Measurements from ENCODE around the gene SOX14.

The SOX14 gene

DNA sequence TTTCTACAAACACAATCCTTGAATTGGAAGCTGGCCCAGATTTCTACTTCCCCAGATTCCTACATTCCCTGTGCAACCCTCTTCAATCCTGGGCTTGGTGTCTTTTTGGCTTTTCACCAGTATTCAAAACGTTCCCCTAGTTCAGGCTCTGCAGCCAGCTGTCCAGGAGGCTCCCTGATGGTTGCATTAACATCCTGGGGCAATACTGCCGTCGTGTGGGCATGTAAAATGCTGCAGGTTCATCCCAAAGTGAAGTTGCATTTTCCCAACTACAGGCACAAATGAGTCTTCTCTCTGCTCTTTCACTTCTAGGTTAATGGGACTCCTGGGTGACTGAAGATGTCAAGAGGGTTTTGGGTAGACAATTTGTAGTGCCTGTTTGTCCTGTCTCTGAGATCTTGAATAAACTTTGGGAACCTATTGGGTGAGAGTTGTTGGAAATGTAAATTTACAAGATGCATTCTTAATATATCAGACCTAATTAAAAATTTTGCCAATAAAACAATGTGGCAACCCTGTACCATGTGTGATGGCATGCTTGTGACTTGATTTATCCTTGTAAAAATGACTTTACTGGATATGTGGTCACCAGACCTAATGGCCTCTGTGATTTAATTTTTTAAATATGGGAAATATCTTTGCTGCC, 28.6 kb downstream of the SOX14 start:
- Histone ChIP-seq H3K9me3 (ENCODE audit: control insufficient read depth in 2 of 2, low read length in 2 of 2) (no peaks in the 10 kb centered on the region), H3K4me1 (ENCODE audit: control insufficient read depth, insufficient read depth, low read length) (no peaks in the 10 kb centered on the region), H3K27ac (ENCODE audit: low read length) (no peak overlapping the region), H3K36me3 (ENCODE audit: control insufficient read depth in 2 of 2, insufficient read depth in 2 of 2, low read length in 2 of 2) (no peaks in the 10 kb centered on the region), H3K4me3 (ENCODE audit: low read length in 2 of 2) (no peak overlapping the region), H3K27me3 (ENCODE audit: control insufficient read depth in 1 of 2, insufficient read depth in 2 of 2, low read length in 2 of 2) (peaks cover 0 to 3% of the 10 kb centered on the region in 2 donors), H3K9ac (ENCODE audit: low read length in 2 of 2) (no peak overlapping the region)

DNA sequence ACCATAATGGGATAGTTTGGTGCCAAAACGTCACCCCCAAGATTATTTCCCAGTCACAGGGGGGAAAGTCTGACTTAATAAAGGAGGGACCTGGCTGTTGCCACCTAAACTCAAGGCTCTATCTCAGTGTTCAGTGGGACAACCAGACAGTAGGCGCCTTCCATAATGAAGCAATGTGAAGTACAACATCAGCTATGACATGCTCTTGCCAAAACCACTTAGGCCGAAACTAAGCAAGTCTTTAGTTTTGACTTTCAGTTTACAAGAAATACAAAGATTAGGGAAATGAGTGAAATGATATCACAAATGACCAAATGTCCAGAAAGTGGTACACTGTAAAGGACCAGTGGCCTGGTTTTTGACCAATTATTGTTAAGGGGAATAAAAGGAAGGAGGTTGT, 32.9 kb downstream of the SOX14 start:
- Histone ChIP-seq H3K27me3 (ENCODE audit: control insufficient read depth in 1 of 2, insufficient read depth in 2 of 2, low read length in 2 of 2) (peaks cover 0 to 3% of the 10 kb centered on the region in 2 donors), H3K36me3 (ENCODE audit: control insufficient read depth in 2 of 2, insufficient read depth in 2 of 2, low read length in 2 of 2) (no peaks in the 10 kb centered on the region), H3K9me3 (ENCODE audit: control insufficient read depth in 2 of 2, low read length in 2 of 2) (no peaks in the 10 kb centered on the region), H3K4me3 (ENCODE audit: low read length in 2 of 2) (no peak overlapping the region), H3K9ac (ENCODE audit: low read length in 2 of 2) (no peak overlapping the region), H3K4me1 (ENCODE audit: control insufficient read depth, insufficient read depth, low read length) (no peaks in the 10 kb centered on the region), H3K27ac (ENCODE audit: low read length) (no peak overlapping the region)

DNA sequence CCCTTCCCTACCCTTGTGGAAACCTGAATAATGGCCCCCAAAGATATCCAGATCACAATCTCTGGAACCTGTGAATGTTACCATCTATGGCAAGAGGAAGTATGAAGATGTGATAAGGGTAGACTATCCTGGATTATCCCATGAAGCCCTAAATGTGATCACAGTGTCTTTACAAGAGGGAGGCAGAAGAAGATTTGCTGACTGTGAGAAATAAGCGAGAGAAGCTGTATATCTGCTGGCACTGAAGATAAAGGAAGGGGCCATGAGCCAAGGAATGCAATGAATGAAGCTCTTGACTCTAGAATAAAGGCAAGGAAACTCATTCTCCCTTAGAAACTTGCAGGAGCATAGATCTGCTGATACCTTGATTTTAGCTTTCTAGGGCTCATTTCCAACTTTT, 39.1 kb downstream of the SOX14 start:
- no peaks in the 10 kb centered on the region for H3K36me3 ChIP-seq (ENCODE audit: control insufficient read depth in 2 of 2, insufficient read depth in 2 of 2, low read length in 2 of 2)
- no peak overlapping the region for H3K27ac ChIP-seq (ENCODE audit: low read length)
- no peak overlapping the region for H3K4me3 ChIP-seq (ENCODE audit: low read length in 2 of 2)
- peaks cover 5% of the 10 kb centered on the region in 2 donors for H3K9me3 ChIP-seq (ENCODE audit: control insufficient read depth in 2 of 2, low read length in 2 of 2)
- H3K27me3 ChIP-seq (ENCODE audit: control insufficient read depth in 1 of 2, insufficient read depth in 2 of 2, low read length in 2 of 2) = no peaks in the 10 kb centered on the region
- no peak overlapping the region for H3K9ac ChIP-seq (ENCODE audit: low read length in 2 of 2)
- H3K4me1 ChIP-seq (ENCODE audit: control insufficient read depth, insufficient read depth, low read length) = no peaks in the 10 kb centered on the region

DNA sequence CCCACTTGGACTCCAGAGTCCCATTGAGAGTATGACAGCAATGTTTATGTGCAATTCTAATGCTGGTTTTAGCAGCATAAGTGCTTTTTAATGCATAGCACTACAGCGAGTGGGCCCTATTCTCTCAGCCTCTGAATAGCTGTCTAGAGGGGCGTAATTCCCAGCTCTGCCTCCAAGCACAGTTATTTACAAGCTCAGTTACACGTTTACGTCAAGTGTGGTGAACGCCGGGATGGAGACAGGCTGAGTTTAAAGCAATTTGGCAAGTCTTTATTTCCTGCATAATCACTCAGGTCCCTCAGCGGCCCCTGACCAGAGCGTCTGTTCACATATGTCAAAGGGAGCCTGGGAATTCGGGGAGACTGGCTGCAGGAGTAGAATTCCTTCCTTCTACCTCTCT, 43.9 kb downstream of the SOX14 start:
- no peak overlapping the region for H3K4me3 ChIP-seq (ENCODE audit: low read length in 2 of 2)
- H3K27ac ChIP-seq (ENCODE audit: low read length) = no peak overlapping the region
- no peaks in the 10 kb centered on the region for H3K36me3 ChIP-seq (ENCODE audit: control insufficient read depth in 2 of 2, insufficient read depth in 2 of 2, low read length in 2 of 2)
- no peak overlapping the region for H3K9ac ChIP-seq (ENCODE audit: low read length in 2 of 2)
- H3K4me1 ChIP-seq (ENCODE audit: control insufficient read depth, insufficient read depth, low read length) = no peaks in the 10 kb centered on the region
- peaks cover 0 to 4% of the 10 kb centered on the region in 2 donors for H3K27me3 ChIP-seq (ENCODE audit: control insufficient read depth in 1 of 2, insufficient read depth in 2 of 2, low read length in 2 of 2)
- peaks cover 5 to 6% of the 10 kb centered on the region in 2 donors for H3K9me3 ChIP-seq (ENCODE audit: control insufficient read depth in 2 of 2, low read length in 2 of 2)

DNA sequence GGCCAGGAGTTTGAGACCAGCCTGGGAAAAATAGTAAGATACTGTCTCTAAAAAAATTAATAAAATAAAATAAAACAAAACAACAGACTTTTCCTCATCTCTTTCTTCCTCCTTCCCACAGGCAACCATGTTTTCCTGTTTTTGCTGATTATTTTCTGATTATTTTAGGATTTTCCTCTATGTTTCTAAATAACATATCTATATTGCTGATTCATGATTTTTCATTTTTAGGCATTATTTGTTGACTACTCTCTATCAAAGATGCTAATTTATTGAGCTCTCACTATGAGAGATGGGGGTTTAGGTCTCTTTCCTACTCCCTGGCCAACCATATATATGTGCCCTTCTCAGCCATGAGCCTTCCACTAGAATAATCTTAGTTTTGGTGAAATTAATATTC, 45.4 kb downstream of the SOX14 start:
- Histone ChIP-seq H3K27ac (ENCODE audit: low read length) (no peak overlapping the region), H3K4me1 (ENCODE audit: control insufficient read depth, insufficient read depth, low read length) (no peaks in the 10 kb centered on the region), H3K27me3 (ENCODE audit: control insufficient read depth in 1 of 2, insufficient read depth in 2 of 2, low read length in 2 of 2) (peaks cover 0 to 6% of the 10 kb centered on the region in 2 donors), H3K9ac (ENCODE audit: low read length in 2 of 2) (no peak overlapping the region), H3K36me3 (ENCODE audit: control insufficient read depth in 2 of 2, insufficient read depth in 2 of 2, low read length in 2 of 2) (no peaks in the 10 kb centered on the region), H3K9me3 (ENCODE audit: control insufficient read depth in 2 of 2, low read length in 2 of 2) (peaks cover 4% of the 10 kb centered on the region in 2 donors), H3K4me3 (ENCODE audit: low read length in 2 of 2) (no peak overlapping the region)

DNA sequence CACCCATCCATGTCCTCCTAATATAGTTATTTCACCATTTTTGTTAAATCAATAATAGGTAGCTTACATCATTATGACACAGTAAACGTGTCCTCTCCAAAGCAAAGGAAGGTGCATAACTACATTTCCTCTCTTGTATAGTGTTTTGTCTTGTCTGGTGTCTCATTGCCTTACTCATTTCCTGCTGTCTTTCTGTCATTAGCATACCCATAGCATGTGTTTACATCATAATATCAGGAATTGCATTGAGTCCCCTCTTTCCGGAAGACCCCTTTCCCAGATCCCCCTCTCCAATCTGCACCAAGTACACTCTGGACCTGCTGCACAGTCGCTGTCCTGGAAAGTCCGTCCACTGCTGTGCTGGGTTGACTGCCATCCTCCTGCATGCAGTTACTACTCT, 47.9 kb downstream of the SOX14 start:
- Histone ChIP-seq H3K36me3 (ENCODE audit: control insufficient read depth in 2 of 2, insufficient read depth in 2 of 2, low read length in 2 of 2) (no peaks in the 10 kb centered on the region), H3K4me1 (ENCODE audit: control insufficient read depth, insufficient read depth, low read length) (no peaks in the 10 kb centered on the region), H3K4me3 (ENCODE audit: low read length in 2 of 2) (no peak overlapping the region), H3K9me3 (ENCODE audit: control insufficient read depth in 2 of 2, low read length in 2 of 2) (peaks cover under 1 to 4% of the 10 kb centered on the region in 2 donors), H3K9ac (ENCODE audit: low read length in 2 of 2) (no peak overlapping the region), H3K27ac (ENCODE audit: low read length) (no peak overlapping the region), H3K27me3 (ENCODE audit: control insufficient read depth in 1 of 2, insufficient read depth in 2 of 2, low read length in 2 of 2) (peaks cover 2 to 8% of the 10 kb centered on the region in 2 donors)

DNA sequence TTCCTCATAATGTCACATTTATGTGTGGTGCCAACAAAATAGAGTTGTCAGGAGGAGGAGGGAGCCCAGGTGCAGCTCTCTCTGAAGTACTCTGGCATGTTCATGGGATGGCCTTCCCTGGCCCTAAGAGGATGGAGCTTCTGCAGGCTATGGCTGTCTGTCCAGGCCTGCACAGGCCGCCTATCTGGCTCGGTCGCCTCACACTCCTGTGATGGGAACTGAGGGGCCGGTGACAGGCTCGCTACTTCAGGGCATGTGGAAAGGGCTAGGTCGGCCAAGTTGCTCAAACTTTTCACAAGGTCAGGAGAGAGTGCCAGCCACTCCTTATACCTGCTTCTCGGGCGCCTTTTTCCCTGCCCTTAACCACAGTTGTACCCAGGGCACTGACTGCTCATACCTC, 51.1 kb downstream of the SOX14 start:
- Histone ChIP-seq H3K4me1 (ENCODE audit: control insufficient read depth, insufficient read depth, low read length) (no peaks in the 10 kb centered on the region), H3K9me3 (ENCODE audit: control insufficient read depth in 2 of 2, low read length in 2 of 2) (peaks cover 3 to 4% of the 10 kb centered on the region in 2 donors), H3K27me3 (ENCODE audit: control insufficient read depth in 1 of 2, insufficient read depth in 2 of 2, low read length in 2 of 2) (peaks cover 2 to 6% of the 10 kb centered on the region in 2 donors), H3K36me3 (ENCODE audit: control insufficient read depth in 2 of 2, insufficient read depth in 2 of 2, low read length in 2 of 2) (no peaks in the 10 kb centered on the region), H3K9ac (ENCODE audit: low read length in 2 of 2) (no peak overlapping the region), H3K27ac (ENCODE audit: low read length) (no peak overlapping the region), H3K4me3 (ENCODE audit: low read length in 2 of 2) (no peak overlapping the region)
